GM19324 (cell line): ENCODE data around the gene TAS1R1.

Experiments used
- ATAC-seq: cut with Tn5 transposase; IDR thresholded peaks from one replicate; pipeline ENCODE4 v1.9.1; 2021; ENCODE audit warnings: mild to moderate bottlenecking, moderate library complexity; ENCODE audit not compliant: unreplicated experiment, low FRiP score

The TAS1R1 gene

GRCh38 chr1:6570100-6570499, 15.0 kb downstream of the TAS1R1 start:
- no peak for ATAC-seq

- ATAC-seq = no peak
Measured at GRCh38 chr1:6570987-6571386, 15.9 kb downstream of the TAS1R1 start.

- ATAC-seq = no peak
Measured at GRCh38 chr1:6572653-6573383, 17.7 kb downstream of the TAS1R1 start.

GRCh38 chr1:6574025-6574620, 19.0 kb downstream of the TAS1R1 start:
- ATAC-seq = no peak

- ATAC-seq = no peak
Measured at GRCh38 chr1:6574818-6575217, 19.7 kb downstream of the TAS1R1 start.

GRCh38 chr1:6577831-6578525, 22.9 kb downstream of the TAS1R1 start:
- no peak for ATAC-seq

- ATAC-seq = no peak
Measured at GRCh38 chr1:6578624-6579373, 23.7 kb downstream of the TAS1R1 start.

- peak; percentile 95 for ATAC-seq
Measured at GRCh38 chr1:6579374-6580118, 24.4 kb downstream of the TAS1R1 start, which contains the start of gene ZBTB48. Gene ZBTB48 (plus strand): TSS chr1:6579994. CDS start chr1:6580610, 616 bp downstream.

GRCh38 chr1:6580119-6580592, 25.0 kb downstream of the TAS1R1 start:
- ATAC-seq = no peak

GRCh38 chr1:6580593-6581409, 25.7 kb downstream of the TAS1R1 start:
- ATAC-seq = no peak

- ATAC-seq = no peak
Measured at GRCh38 chr1:6581561-6582305, 26.6 kb downstream of the TAS1R1 start.

GRCh38 chr1:6582370-6582769, 27.3 kb downstream of the TAS1R1 start:
- peak; percentile 28 for ATAC-seq

- no peak for ATAC-seq
Measured at GRCh38 chr1:6584126-6585080, 29.3 kb downstream of the TAS1R1 start.

GRCh38 chr1:6585081-6585722, 30.1 kb downstream of the TAS1R1 start:
- ATAC-seq = no peak

GRCh38 chr1:6585841-6586240, 30.7 kb downstream of the TAS1R1 start:
- ATAC-seq = no peak

GRCh38 chr1:6586404-6586816, 31.3 kb downstream of the TAS1R1 start:
- ATAC-seq = no peak
